CD4-positive, alpha-beta T cell (primary cell): ENCODE data around the gene NMRK2. TPM values are rescaled to one million over a fixed set of nuclear protein-coding genes. Genes with fewer than 3 reads are reported as not detected.
"Not testable (repeated sequence)": the region's sequence is repeated elsewhere in the genome, so short reads cannot be mapped to it uniquely, and the experiment has no call there.

Source experiments
- ATAC-seq: fragments of 200-7000 bp; cut with Tn5 transposase; one replicate; pipeline ENCODE4 v1.10.0; 2022; ENCODE audit warnings: mild to moderate bottlenecking; ENCODE audit not compliant: poor library complexity
- CTCF ChIA-PET: fragments of 350-600 bp; sonication (Branson Sonifier 250); formaldehyde crosslinking; loops from one replicate; lab custom pipeline; 2021; ENCODE audit warnings: antibody characterized with exemption, inconsistent platforms; lab: Charles Lee
- POLR2A ChIA-PET: fragments of 350-600 bp; sonication (Branson Sonifier 250); formaldehyde crosslinking; loops from one replicate; lab custom pipeline; 2021; ENCODE audit warnings: antibody characterized with exemption, inconsistent platforms; lab: Charles Lee
- DNase-seq, 14 experiments: peaks; one replicate each; pipeline ENCODE4 v3.0.0-alpha.2; 2013 to 2020; ENCODE audit warnings: mixed read lengths in 2 of 14
- H3K27ac ChIP-seq, 2 donors: one replicate each; pipeline versions ENCODE4 v1.5.1 to v1.7.0; 2013; ENCODE audit warnings: low read length in 2 of 2, low read depth in 1 of 2, mild to moderate bottlenecking in 1 of 2
- H3K27me3 ChIP-seq, 2 experiments: 1 replicate in 1 of 2; 2 replicates in 1 of 2; pipeline versions ENCODE4 v1.6.1 to v1.7.0; 2013; ENCODE audit warnings: low read length in 2 of 2, control low read depth in 1 of 2, mild to moderate bottlenecking in 1 of 2, moderate library complexity in 1 of 2; ENCODE audit not compliant: insufficient read depth in 2 of 2, control insufficient read depth in 1 of 2
- H3K36me3 ChIP-seq: one replicate; pipeline ENCODE4 v1.6.1; 2013; ENCODE audit warnings: low read length, control low read depth; ENCODE audit not compliant: insufficient read depth
- H3K4me1 ChIP-seq: one replicate; pipeline ENCODE4 v1.6.1; 2013; ENCODE audit warnings: low read length, control low read depth; ENCODE audit not compliant: insufficient read depth
- H3K4me3 ChIP-seq: one replicate; pipeline ENCODE4 v1.5.1; 2013; ENCODE audit warnings: mild to moderate bottlenecking, low read length, moderate library complexity
- H3K9me3 ChIP-seq, 2 experiments: 1 replicate in 1 of 2; 2 replicates in 1 of 2; pipeline versions ENCODE4 v1.6.1 to v1.7.0; 2013; ENCODE audit warnings: low read length in 2 of 2, mild to moderate bottlenecking in 2 of 2, control low read depth in 1 of 2, moderate library complexity in 1 of 2; ENCODE audit not compliant: control insufficient read depth in 1 of 2, insufficient read depth in 1 of 2
- H3K27ac Mint-ChIP-seq: one replicate; pipeline ENCODE4 v1.8.0; 2020; ENCODE audit warnings: mixed read lengths
- H3K27me3 Mint-ChIP-seq: one replicate; pipeline ENCODE4 v1.8.0; 2021; ENCODE audit warnings: mixed read lengths
- H3K36me3 Mint-ChIP-seq: one replicate; pipeline ENCODE4 v1.8.0; 2021; ENCODE audit warnings: low read depth, mixed read lengths
- H3K4me1 Mint-ChIP-seq: one replicate; pipeline ENCODE4 v1.8.0; 2021; ENCODE audit warnings: low read depth, mixed read lengths
- H3K4me3 Mint-ChIP-seq: one replicate; pipeline ENCODE4 v1.8.0; 2020; ENCODE audit warnings: mild to moderate bottlenecking, mixed read lengths
- H3K9me3 Mint-ChIP-seq: one replicate; pipeline ENCODE4 v1.8.0; 2020; ENCODE audit warnings: mixed read lengths
- CTCF ChIP-seq: fragments of 200-600 bp; IDR thresholded peaks from one replicate; pipeline ENCODE4 v1.8.0; 2022; ENCODE audit warnings: antibody characterized with exemption, mild to moderate bottlenecking
- intact Hi-C, 2 experiments: fragments of 100-400 bp; cut with DNase I in 1 of 2; cut with micrococcal nuclease in 1 of 2; formaldehyde crosslinking; loops; one replicate each; pipeline versions ENCODE4 v1.15.1 to v1.9.0; 2023 to 2025; cut with DNase I, micrococcal nuclease
- total RNA-seq, 174 experiments: library from RNA in 2 of 174; stranded (reverse) in 2 of 174; gene quantifications; one replicate each; pipeline ENCODE4 v1.2.3 and lab custom pipeline; 2021 to 2026

The NMRK2 gene
- total RNA-seq, 2 experiments from 2014 or later, result not detected

- Histone ChIP-seq H3K27ac (no peak overlapping the region), H3K36me3 (peaks cover 79% of the 10 kb centered on the region), H3K9me3 (no peaks in the 10 kb centered on the region), H3K27me3 (no peaks in the 10 kb centered on the region), H3K4me1 (peaks cover 7% of the 10 kb centered on the region), H3K4me3 (no peak overlapping the region)
- Mint-ChIP-seq H3K4me1 (no peaks in the 10 kb centered on the region), H3K9me3 (no peaks in the 10 kb centered on the region), H3K27me3 (no peaks in the 10 kb centered on the region), H3K4me3 (no peak overlapping the region), H3K27ac (no peak overlapping the region), H3K36me3 (peaks cover 48% of the 10 kb centered on the region)
- ChIA-PET CTCF (no interaction called here), POLR2A (no interaction called here)
- intact Hi-C loops, result no loop called here
- ATAC-seq (no peak), DNase-seq (no peak)
- no peak for TF ChIP-seq CTCF
These were observed 30.8 kb downstream of the NMRK2 start for GRCh38 chr19:3963458-3964255.

- H3K9me3 ChIP-seq, result no peaks in the 10 kb centered on the region
- ATAC-seq (no peak), DNase-seq (no peak)
- H3K4me1 Mint-ChIP-seq, result peaks cover 5% of the 10 kb centered on the region
- no peak for TF ChIP-seq CTCF
- no peak overlapping the region for H3K27ac Mint-ChIP-seq
- intact Hi-C loops, result no loop called here
- H3K4me1 ChIP-seq, result peaks cover 16% of the 10 kb centered on the region
- CTCF ChIA-PET, result no interaction called here
- H3K36me3 Mint-ChIP-seq, result peaks cover 54% of the 10 kb centered on the region
- no peak overlapping the region for H3K4me3 Mint-ChIP-seq
- no peaks in the 10 kb centered on the region for H3K27me3 Mint-ChIP-seq
- H3K27ac ChIP-seq, result no peak overlapping the region
- no peaks in the 10 kb centered on the region for H3K27me3 ChIP-seq
- H3K36me3 ChIP-seq, result peaks cover 75% of the 10 kb centered on the region
- H3K4me3 ChIP-seq, result no peak overlapping the region
- H3K9me3 Mint-ChIP-seq, result no peaks in the 10 kb centered on the region
- POLR2A ChIA-PET, result no interaction called here
These were observed 31.7 kb downstream of the NMRK2 start for GRCh38 chr19:3964256-3965194.

DNA sequence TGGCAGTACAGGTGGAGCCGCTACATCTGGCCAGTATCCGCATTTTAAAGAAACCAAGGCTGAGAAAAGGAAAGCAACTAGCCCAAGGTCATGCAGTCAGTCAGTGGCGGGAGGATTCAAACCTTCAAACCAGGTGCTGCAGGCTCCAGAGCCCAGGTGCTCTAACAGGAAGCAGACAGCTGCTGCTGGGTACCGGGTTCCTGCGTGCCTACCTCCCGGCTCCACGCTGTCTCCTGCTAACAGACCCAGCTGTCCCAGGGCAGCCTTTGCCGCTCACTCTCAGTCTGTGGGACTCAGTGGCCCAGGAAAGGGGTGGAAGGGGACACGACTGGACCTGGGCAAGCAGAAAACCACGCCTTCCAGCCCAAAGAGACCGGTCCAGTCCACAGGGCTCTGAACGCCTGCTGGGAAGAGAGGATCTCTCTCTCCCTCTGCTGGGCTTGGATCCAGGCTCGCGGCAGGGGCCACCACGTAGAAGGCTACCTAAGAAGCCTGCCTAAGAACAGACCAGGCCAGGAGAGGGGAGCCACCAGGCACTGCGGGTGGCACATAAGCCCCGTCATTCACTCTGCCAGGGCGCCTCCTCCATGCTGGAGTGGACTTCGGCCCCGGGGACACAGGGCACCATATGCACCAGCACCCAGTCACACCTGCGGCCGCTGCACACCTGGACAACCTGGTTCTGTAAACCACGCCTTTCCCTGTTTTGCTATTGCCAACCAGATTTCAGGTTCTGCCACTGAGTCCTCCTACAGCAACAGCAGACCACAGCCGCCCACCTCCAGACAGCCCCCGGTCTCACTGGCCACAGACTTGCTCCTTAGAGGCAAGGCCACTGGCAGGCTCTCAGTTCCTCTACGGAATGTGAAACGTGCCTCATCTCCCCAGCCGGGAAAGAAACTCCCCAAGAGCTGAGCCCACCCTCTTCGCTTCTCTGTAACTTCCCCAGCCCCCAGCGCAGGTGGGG, 33.5 kb downstream of the NMRK2 start:
- Mint-ChIP-seq H3K27me3 (no peaks in the 10 kb centered on the region), H3K36me3 (peaks cover 59% of the 10 kb centered on the region), H3K4me3 (no peak overlapping the region), H3K9me3 (no peaks in the 10 kb centered on the region), H3K4me1 (peaks cover 20% of the 10 kb centered on the region), H3K27ac (no peak overlapping the region)
- CTCF ChIA-PET, result no interaction called here
- intact Hi-C loops, result no loop called here
- peaks cover 59% of the 10 kb centered on the region for H3K36me3 ChIP-seq
- H3K27ac ChIP-seq, result no peak overlapping the region
- POLR2A ChIA-PET, result no interaction called here
- DNase-seq, result no peak
- TF ChIP-seq CTCF, result no peak
- no peak overlapping the region for H3K4me3 ChIP-seq
- H3K9me3 ChIP-seq, result no peaks in the 10 kb centered on the region
- H3K4me1 ChIP-seq, result peaks cover 31% of the 10 kb centered on the region
- H3K27me3 ChIP-seq, result no peaks in the 10 kb centered on the region
- no peak for ATAC-seq

DNA sequence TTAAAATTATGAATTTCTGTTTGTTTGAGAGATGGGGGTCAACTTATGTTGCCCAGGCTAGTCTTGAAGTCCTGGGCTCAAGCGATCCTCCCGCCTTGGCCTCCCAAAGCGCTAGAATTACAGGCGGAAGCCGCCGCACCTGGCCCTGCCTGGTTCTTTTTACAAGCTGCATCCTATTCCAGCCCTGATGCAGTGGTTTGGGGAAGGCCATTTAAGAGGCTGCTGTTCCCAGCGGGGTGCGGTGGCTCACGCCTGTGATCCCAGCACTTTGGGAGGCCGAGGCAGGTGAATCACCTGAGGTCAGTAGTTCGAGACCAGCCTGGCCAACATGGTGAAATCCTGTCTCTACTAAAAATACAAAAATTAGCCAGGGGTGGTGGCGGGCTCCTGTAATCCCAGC, 35.1 kb downstream of the NMRK2 start:
- H3K9me3 Mint-ChIP-seq, DNase-seq, H3K27me3 ChIP-seq, intact Hi-C loops, H3K27ac Mint-ChIP-seq, H3K9me3 ChIP-seq, H3K4me3 ChIP-seq, ATAC-seq, H3K27ac ChIP-seq, H3K27me3 Mint-ChIP-seq: not testable (repeated sequence)
- ChIA-PET CTCF (interaction anchor here (4.4 kb wide), 1 partner anchor 20 kb away, joined by 29 read pairs; no protein-coding TSS in a partner anchor), POLR2A (interaction anchor here (4.6 kb wide), 1 partner anchor 16 kb away, joined by 72 read pairs; the partner anchor contains the start of gene EEF2)
- Mint-ChIP-seq H3K36me3 (peaks cover 51% of the 10 kb centered on the region), H3K4me1 (peaks cover 22% of the 10 kb centered on the region), H3K4me3 (peak overlapping the region; percentile 62)
- Histone ChIP-seq H3K36me3 (peaks cover 48% of the 10 kb centered on the region), H3K4me1 (peaks cover 34% of the 10 kb centered on the region)
